ENCODE measurements around the gene SP7. TPM values are rescaled to one million over a fixed set of nuclear protein-coding genes. Genes with fewer than 3 reads are reported as not detected.
"Not testable (repeated sequence)": the region's sequence is repeated elsewhere in the genome, so short reads cannot be mapped to it uniquely, and the experiment has no call there.

SP7 gene
- total RNA-seq, 1 experiment from 2014 or later: not detected

DNA sequence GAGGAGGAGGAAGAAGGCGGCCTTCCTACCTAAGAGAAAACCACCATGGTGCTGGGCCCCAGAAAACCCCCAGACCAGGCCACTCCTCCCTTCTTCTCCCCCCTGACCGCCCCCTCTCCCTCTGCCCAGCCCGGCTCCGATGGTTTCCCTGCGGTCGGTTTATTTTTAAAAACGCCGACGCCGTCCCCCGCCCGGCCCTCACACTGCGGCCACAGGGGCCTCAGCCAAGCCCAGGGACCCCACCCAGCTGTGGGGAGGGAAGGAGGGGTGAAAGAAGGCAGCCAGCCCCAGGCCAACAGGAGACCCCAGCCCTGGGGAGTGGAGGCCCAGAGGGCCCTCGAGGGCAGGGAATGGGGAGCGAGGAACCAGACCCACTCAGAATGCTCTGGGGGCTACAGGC lies 3.4 kb downstream of the SP7 start:
- in situ Hi-C loops (cut with HindIII; ENCODE audit: low pct_unique_long_range_greater_than_20kb, low sequenced_read_pairs) (no loop called here), intact Hi-C loops (cut with micrococcal nuclease; ENCODE audit: unreplicated experiment) (no loop called here)
- Histone ChIP-seq H3K9me3 (ENCODE audit: control insufficient read depth, insufficient read depth, low read depth, low read length) (no peaks in the 10 kb centered on the region), H3K27me3 (ENCODE audit: control insufficient read depth, insufficient read depth, low read length) (no peaks in the 10 kb centered on the region), H3K4me1 (ENCODE audit: control insufficient read depth, insufficient read depth, low read length) (no peaks in the 10 kb centered on the region), H3K36me3 (ENCODE audit: control insufficient read depth, insufficient read depth, low read length) (no peaks in the 10 kb centered on the region), H3K27ac (ENCODE audit: low read length) (no peak overlapping the region), H3K4me3 (ENCODE audit: low read depth in 2 of 2, low read length in 2 of 2) (no peak overlapping the region)
- ChIA-PET CTCF (no interaction called here), POLR2A (no interaction called here)
- DNase-seq (ENCODE audit: low read depth, low spot score) (no peak), ATAC-seq (no peak)
- TF ChIP-seq SIN3A (IDR thresholded peaks at IDR 0.05; ENCODE audit: borderline replicate concordance, insufficient read depth, low read depth, low read length): no peak
- no TSS peak for BruUV-seq (replicated peaks)

DNA sequence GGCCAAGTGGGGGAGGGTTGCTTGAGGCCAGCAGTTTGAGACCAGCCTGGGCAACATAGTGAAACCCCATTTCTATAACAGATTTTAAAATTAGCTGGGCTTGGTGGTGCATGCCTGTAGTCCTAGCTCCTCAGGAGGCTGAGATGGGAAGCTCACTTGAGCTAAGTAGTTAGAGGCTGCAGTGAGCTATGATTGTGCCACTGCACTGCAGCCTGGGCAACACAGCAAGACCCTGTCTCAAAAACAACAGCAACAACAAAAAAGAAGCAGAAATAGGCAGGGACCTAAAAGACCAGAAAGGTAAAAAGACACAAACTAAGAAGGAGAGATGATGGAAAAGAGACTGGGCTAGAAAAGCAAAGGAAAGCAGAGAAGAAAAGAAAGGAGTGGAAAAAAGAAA lies 3.8 kb downstream of the SP7 start:
- intact Hi-C loops (cut with micrococcal nuclease; ENCODE audit: unreplicated experiment); H3K27me3 ChIP-seq (ENCODE audit: control insufficient read depth, insufficient read depth, low read length); ATAC-seq; DNase-seq (ENCODE audit: low read depth, low spot score); BruUV-seq (replicated peaks); in situ Hi-C loops (cut with HindIII; ENCODE audit: low pct_unique_long_range_greater_than_20kb, low sequenced_read_pairs); POLR2A ChIA-PET; H3K9me3 ChIP-seq (ENCODE audit: control insufficient read depth, insufficient read depth, low read depth, low read length); H3K36me3 ChIP-seq (ENCODE audit: control insufficient read depth, insufficient read depth, low read length); H3K4me1 ChIP-seq (ENCODE audit: control insufficient read depth, insufficient read depth, low read length); H3K4me3 ChIP-seq (ENCODE audit: low read depth in 2 of 2, low read length in 2 of 2); H3K27ac ChIP-seq (ENCODE audit: low read length): not testable (repeated sequence)
- CTCF ChIA-PET: interaction anchor here (0.6 kb wide), 1 partner anchor 1307 kb away, joined by 3 read pairs; no protein-coding TSS in a partner anchor

DNA sequence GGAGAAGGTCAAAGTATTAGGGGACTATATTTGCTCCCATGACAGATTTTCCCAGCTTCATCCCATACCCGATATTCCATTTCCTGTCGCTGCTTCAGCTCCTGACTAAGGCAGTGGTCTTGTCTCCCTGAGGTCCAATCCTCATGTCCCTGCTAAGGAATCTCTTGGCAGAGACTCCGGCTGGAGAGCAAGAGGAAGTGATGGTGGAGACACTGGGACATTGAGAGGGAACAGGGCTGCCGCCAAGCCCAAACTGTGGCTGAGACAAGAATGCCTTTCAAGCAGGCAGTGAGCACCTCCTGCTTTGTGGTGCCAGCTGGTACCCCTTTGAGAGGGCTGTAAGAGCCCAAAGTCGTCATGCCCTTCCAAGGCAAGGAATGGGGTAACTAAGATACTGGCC lies 5.5 kb downstream of the SP7 start:
- no peak overlapping the region for H3K27ac ChIP-seq (ENCODE audit: low read length)
- H3K4me1 ChIP-seq (ENCODE audit: control insufficient read depth, insufficient read depth, low read length): no peaks in the 10 kb centered on the region; the same call in 1 of the 2 replicates
- H3K27me3 ChIP-seq (ENCODE audit: control insufficient read depth, insufficient read depth, low read length): no peaks in the 10 kb centered on the region
- ChIA-PET CTCF (interaction anchor here (0.8 to 1.0 kb wide), 2 partner anchors 9 to 22 kb away, joined by 4 read pairs; partner anchors contain the start of gene AAAS), POLR2A (no interaction called here)
- H3K4me3 ChIP-seq (ENCODE audit: low read depth in 2 of 2, low read length in 2 of 2): no peak overlapping the region
- intact Hi-C loops (cut with micrococcal nuclease; ENCODE audit: unreplicated experiment) (no loop called here), in situ Hi-C loops (cut with HindIII; ENCODE audit: low pct_unique_long_range_greater_than_20kb, low sequenced_read_pairs) (no loop called here)
- no TSS peak for BruUV-seq (replicated peaks)
- no peak for ATAC-seq
- no peaks in the 10 kb centered on the region for H3K9me3 ChIP-seq (ENCODE audit: control insufficient read depth, insufficient read depth, low read depth, low read length)
- TF ChIP-seq, protein P1, sequence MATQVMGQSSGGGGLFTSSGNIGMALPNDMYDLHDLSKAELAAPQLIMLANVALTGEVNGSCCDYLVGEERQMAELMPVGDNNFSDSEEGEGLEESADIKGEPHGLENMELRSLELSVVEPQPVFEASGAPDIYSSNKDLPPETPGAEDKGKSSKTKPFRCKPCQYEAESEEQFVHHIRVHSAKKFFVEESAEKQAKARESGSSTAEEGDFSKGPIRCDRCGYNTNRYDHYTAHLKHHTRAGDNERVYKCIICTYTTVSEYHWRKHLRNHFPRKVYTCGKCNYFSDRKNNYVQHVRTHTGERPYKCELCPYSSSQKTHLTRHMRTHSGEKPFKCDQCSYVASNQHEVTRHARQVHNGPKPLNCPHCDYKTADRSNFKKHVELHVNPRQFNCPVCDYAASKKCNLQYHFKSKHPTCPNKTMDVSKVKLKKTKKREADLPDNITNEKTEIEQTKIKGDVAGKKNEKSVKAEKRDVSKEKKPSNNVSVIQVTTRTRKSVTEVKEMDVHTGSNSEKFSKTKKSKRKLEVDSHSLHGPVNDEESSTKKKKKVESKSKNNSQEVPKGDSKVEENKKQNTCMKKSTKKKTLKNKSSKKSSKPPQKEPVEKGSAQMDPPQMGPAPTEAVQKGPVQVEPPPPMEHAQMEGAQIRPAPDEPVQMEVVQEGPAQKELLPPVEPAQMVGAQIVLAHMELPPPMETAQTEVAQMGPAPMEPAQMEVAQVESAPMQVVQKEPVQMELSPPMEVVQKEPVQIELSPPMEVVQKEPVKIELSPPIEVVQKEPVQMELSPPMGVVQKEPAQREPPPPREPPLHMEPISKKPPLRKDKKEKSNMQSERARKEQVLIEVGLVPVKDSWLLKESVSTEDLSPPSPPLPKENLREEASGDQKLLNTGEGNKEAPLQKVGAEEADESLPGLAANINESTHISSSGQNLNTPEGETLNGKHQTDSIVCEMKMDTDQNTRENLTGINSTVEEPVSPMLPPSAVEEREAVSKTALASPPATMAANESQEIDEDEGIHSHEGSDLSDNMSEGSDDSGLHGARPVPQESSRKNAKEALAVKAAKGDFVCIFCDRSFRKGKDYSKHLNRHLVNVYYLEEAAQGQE (IDR thresholded peaks at IDR 0.05; ENCODE audit: insufficient read depth in 1 of 2, low read depth in 2 of 2, low read length in 1 of 2): no peak
- TF ChIP-seq TCF7L2 (IDR thresholded peaks at IDR 0.05; ENCODE audit: low read depth, low read length): no peak
- TF ChIP-seq, protein P2, sequence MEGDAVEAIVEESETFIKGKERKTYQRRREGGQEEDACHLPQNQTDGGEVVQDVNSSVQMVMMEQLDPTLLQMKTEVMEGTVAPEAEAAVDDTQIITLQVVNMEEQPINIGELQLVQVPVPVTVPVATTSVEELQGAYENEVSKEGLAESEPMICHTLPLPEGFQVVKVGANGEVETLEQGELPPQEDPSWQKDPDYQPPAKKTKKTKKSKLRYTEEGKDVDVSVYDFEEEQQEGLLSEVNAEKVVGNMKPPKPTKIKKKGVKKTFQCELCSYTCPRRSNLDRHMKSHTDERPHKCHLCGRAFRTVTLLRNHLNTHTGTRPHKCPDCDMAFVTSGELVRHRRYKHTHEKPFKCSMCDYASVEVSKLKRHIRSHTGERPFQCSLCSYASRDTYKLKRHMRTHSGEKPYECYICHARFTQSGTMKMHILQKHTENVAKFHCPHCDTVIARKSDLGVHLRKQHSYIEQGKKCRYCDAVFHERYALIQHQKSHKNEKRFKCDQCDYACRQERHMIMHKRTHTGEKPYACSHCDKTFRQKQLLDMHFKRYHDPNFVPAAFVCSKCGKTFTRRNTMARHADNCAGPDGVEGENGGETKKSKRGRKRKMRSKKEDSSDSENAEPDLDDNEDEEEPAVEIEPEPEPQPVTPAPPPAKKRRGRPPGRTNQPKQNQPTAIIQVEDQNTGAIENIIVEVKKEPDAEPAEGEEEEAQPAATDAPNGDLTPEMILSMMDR (IDR thresholded peaks at IDR 0.05): no peak
- no peak for TF ChIP-seq POLR2AphosphoS5 (IDR thresholded peaks at IDR 0.05; ENCODE audit: low read depth, low read length)
- no peak for TF ChIP-seq SIN3A (IDR thresholded peaks at IDR 0.05; ENCODE audit: borderline replicate concordance, insufficient read depth, low read depth, low read length)
- no peaks in the 10 kb centered on the region for H3K36me3 ChIP-seq (ENCODE audit: control insufficient read depth, insufficient read depth, low read length)
- no peak for DNase-seq (ENCODE audit: low read depth, low spot score)

All from Panc1 (cell line).